ENCODE results near the gene CLNK.

GRCh38 chr4:10733481-10734062 lies 49.0 kb upstream of the CLNK start:
- TF ChIP-seq, protein P1, sequence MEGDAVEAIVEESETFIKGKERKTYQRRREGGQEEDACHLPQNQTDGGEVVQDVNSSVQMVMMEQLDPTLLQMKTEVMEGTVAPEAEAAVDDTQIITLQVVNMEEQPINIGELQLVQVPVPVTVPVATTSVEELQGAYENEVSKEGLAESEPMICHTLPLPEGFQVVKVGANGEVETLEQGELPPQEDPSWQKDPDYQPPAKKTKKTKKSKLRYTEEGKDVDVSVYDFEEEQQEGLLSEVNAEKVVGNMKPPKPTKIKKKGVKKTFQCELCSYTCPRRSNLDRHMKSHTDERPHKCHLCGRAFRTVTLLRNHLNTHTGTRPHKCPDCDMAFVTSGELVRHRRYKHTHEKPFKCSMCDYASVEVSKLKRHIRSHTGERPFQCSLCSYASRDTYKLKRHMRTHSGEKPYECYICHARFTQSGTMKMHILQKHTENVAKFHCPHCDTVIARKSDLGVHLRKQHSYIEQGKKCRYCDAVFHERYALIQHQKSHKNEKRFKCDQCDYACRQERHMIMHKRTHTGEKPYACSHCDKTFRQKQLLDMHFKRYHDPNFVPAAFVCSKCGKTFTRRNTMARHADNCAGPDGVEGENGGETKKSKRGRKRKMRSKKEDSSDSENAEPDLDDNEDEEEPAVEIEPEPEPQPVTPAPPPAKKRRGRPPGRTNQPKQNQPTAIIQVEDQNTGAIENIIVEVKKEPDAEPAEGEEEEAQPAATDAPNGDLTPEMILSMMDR (IDR thresholded peaks at IDR 0.05) = no peak
- TF ChIP-seq MAZ (IDR thresholded peaks at IDR 0.05; ENCODE audit: borderline replicate concordance, low read depth, low read length) = no peak
